Pancreas (tissue), 10 donors: ENCODE results near the gene NADK2. TPM values are rescaled to one million over a fixed set of nuclear protein-coding genes. Genes with fewer than 3 reads are reported as not detected.

ENCODE experiments used
- ATAC-seq, 4 donors: fragments of 200-7000 bp; cut with Tn5 transposase; one replicate each; pipeline versions ENCODE4 v1.8.0 to v1.9.1; 2020; ENCODE audit warnings: mild to moderate bottlenecking in 4 of 4, moderate library complexity in 4 of 4
- DNase-seq, 6 donors: peaks; one replicate each; pipeline ENCODE4 v3.0.0-alpha.2; 2020
- FAIRE-seq: peaks from 2 replicates; lab custom pipeline; 2012; peaks lifted over from hg19 to GRCh38; lab: Jason Lieb, UNC
- H3K27ac ChIP-seq, 4 donors: fragments of 200-600 bp; sonication (generic); 1 replicate in 3 of 4; 2 replicates in 1 of 4; pipeline versions ENCODE4 v1.5.0 to v1.8.0; 2020
- H3K27me3 ChIP-seq, 4 donors: fragments of 200-600 bp; one replicate each; pipeline ENCODE4 v1.8.0; 2021
- H3K36me3 ChIP-seq, 3 donors: fragments of 200-600 bp; sonication (generic) in 1 of 3; one replicate each; pipeline versions ENCODE4 v1.5.0 to v1.8.0; 2020 to 2021
- H3K4me1 ChIP-seq, 3 donors: fragments of 200-600 bp; one replicate each; pipeline ENCODE4 v1.8.0; 2021
- H3K4me3 ChIP-seq, 4 donors: fragments of 200-600 bp; sonication (generic) in 2 of 4; one replicate each; pipeline versions ENCODE4 v1.5.0 to v1.8.0; 2020 to 2021
- H3K9me3 ChIP-seq, 4 donors: fragments of 200-600 bp; one replicate each; pipeline ENCODE4 v1.8.0; 2021
- CTCF ChIP-seq, 4 donors: fragments of 200-600 bp; sonication (generic) in 3 of 4; IDR thresholded peaks; one replicate each; pipeline versions ENCODE4 v1.5.0 to v1.8.0; 2021; ENCODE audit warnings: antibody characterized with exemption in 4 of 4
- WGBS, 2 donors: extraction: QIAGEN DNeasy Blood & Tissue Kit; methylation state at CpG; one replicate each; pipeline ENCODE4 v1.1.7; 2013; 5-methylcytosine and 5-hydroxymethylcytosine counted together
- intact Hi-C, 3 donors: fragments of 100-400 bp; cut with DNase I; formaldehyde crosslinking; loops; one replicate each; pipeline versions ENCODE4 v1.11.1 to v1.14.2; 2022
- polyA plus RNA-seq, 2 donors: library from polyadenylated mRNA; stranded (reverse); fragments of 200-250 nt; gene quantifications; one replicate each; pipeline ENCODE4 v1.2.3, GENCODE V29; 2013
- total RNA-seq, 6 donors: library from RNA; stranded (reverse); fragmentation: NEBNext Ultra II Directional in 4 of 6; extraction: Animal tissue kit (Norgen Biotek cat#: 25700) in 4 of 6; gene quantifications; one replicate each; pipeline versions ENCODE4 v1.2.1 to v1.2.4, GENCODE V29; 2021 to 2023
- donor health status: healthy with polysubstance abuse.
- donor health status: DM: no; HTN: no; CAD: no; lungs with moderate emphysema.
- donor health status: DM: no; HTN: no; CAD: no.
- donor health status: control.
- donor health status: control.
- donor health status: Bipolar disorder and iron deficiency.
- donor health status: DM: yes; HTN: yes; CAD: no.
- donor health status: DM: no; HTN: no; CAD: no.
- donor health status: DM: no; HTN: no; CAD: no.
- donor health status: DM: yes; HTN: yes; CAD: no.

NADK2 gene
- total and polyA plus RNA-seq, 8 donors = 8.6 to 34.1 (median 29.3) TPM

GRCh38 chr5:36155291-36155690 is 86.4 kb downstream of the NADK2 start:
- peaks cover 2 to 9% (median 5%) of the 10 kb centered on the region in 3 donors for H3K4me1 ChIP-seq
- WGBS, 2 donors = 92 to 94% methylated on average over 7 of the region's 7 CpGs

GRCh38 chr5:36153726-36154125 is 88.0 kb downstream of the NADK2 start:
- 52 to 61% methylated on average over 4 of the region's 4 CpGs for WGBS, 2 donors
- Histone ChIP-seq H3K4me3 (no peak overlapping the region), H3K27ac (no peak overlapping the region), H3K36me3 (no peaks in the 10 kb centered on the region), H3K27me3 (no peaks in the 10 kb centered on the region), H3K9me3 (no peaks in the 10 kb centered on the region), H3K4me1 (peaks cover 4 to 16% (median 8%) of the 10 kb centered on the region in 3 donors)
- FAIRE-seq = no peak
- no peak for ATAC-seq
- intact Hi-C loops = no loop called here
- DNase-seq = no peak
- TF ChIP-seq CTCF (IDR thresholded peaks at IDR 0.05) = no peak

More at GRCh38 chr5:36155291-36155690, 86.4 kb downstream of the NADK2 start:
- Histone ChIP-seq H3K4me3 (no peak overlapping the region), H3K27ac (no peak overlapping the region), H3K27me3 (no peaks in the 10 kb centered on the region), H3K9me3 (no peaks in the 10 kb centered on the region), H3K36me3 (no peaks in the 10 kb centered on the region)
- TF ChIP-seq CTCF (IDR thresholded peaks at IDR 0.05) = no peak
- no peak for ATAC-seq
- intact Hi-C loops = no loop called here
- FAIRE-seq = no peak
- no peak for DNase-seq

GRCh38 chr5:36153298-36153677 is 88.4 kb downstream of the NADK2 start:
- Histone ChIP-seq H3K27me3 (no peaks in the 10 kb centered on the region), H3K4me1 (peaks cover 4 to 16% (median 8%) of the 10 kb centered on the region in 3 donors), H3K27ac (no peak overlapping the region), H3K4me3 (no peak overlapping the region), H3K9me3 (no peaks in the 10 kb centered on the region), H3K36me3 (no peaks in the 10 kb centered on the region)
- FAIRE-seq (no peak), ATAC-seq (no peak), DNase-seq (no peak)
- 70 to 76% methylated on average over 7 of the region's 7 CpGs for WGBS, 2 donors
- no peak for TF ChIP-seq CTCF (IDR thresholded peaks at IDR 0.05)
- intact Hi-C loops = no loop called here

GRCh38 chr5:36152324-36153297 is 89.1 kb downstream of the NADK2 start:
- H3K27ac ChIP-seq = no peak overlapping the region

More at GRCh38 chr5:36152324-36153297, 89.1 kb downstream of the NADK2 start:
- 4 to 6% methylated on average over 24 of the region's 24 CpGs for WGBS, 2 donors
- Histone ChIP-seq H3K4me3 (peak overlapping the region; percentile 79 to 98 (median 88)), H3K27me3 (no peaks in the 10 kb centered on the region), H3K4me1 (peaks cover 4 to 16% (median 8%) of the 10 kb centered on the region in 3 donors), H3K9me3 (no peaks in the 10 kb centered on the region), H3K36me3 (no peaks in the 10 kb centered on the region)
- no peak for TF ChIP-seq CTCF (IDR thresholded peaks at IDR 0.05)
- FAIRE-seq (no peak), DNase-seq (peak in 1 of 6 donors; percentile 31), ATAC-seq (peak in 2 of 4 donors; percentile 5 to 15)
- intact Hi-C loops = no loop called here
